Activated CD8-positive, alpha-beta memory T cell treated with anti-CD3 and anti-CD28 coated beads, Interleukin-2, amount 10 ng/mL, durations not matched to agents 7 days and 5 days (primary cell): Measurements from ENCODE around the gene DPEP1. TPM values are rescaled to one million over a fixed set of nuclear protein-coding genes. Genes with fewer than 3 reads are reported as not detected.
A peak's percentile ranks its signal among the peaks of the same experiment; 100 is the strongest.
"Not testable (repeated sequence)": the region's sequence is repeated elsewhere in the genome, so short reads cannot be mapped to it uniquely, and the experiment has no call there.

ENCODE experiments used
- ATAC-seq: fragments of 150-1000 bp; cut with Tn5 transposase; one replicate; pipeline ENCODE4 v1.10.0; 2021; ENCODE audit warnings: moderate library complexity
- CTCF ChIA-PET: fragments of 350-600 bp; sonication (Branson Sonifier 250); formaldehyde crosslinking; loops from one replicate; lab custom pipeline; 2021; ENCODE audit warnings: antibody characterized with exemption; lab: Charles Lee
- DNase-seq: peaks from one replicate; pipeline ENCODE4 v3.0.0-alpha.2; 2020
- H3K27ac Mint-ChIP-seq: one replicate; pipeline ENCODE4 v1.8.0; 2021; ENCODE audit warnings: mild to moderate bottlenecking, mixed read lengths
- H3K27me3 Mint-ChIP-seq: one replicate; pipeline ENCODE4 v1.8.0; 2021; ENCODE audit warnings: mixed read lengths
- H3K36me3 Mint-ChIP-seq: one replicate; pipeline ENCODE4 v1.8.0; 2021; ENCODE audit warnings: mild to moderate bottlenecking, mixed read lengths
- H3K4me1 Mint-ChIP-seq: one replicate; pipeline ENCODE4 v1.8.0; 2021; ENCODE audit warnings: mixed read lengths
- H3K4me3 Mint-ChIP-seq: one replicate; pipeline ENCODE4 v1.8.0; 2021; ENCODE audit warnings: mild to moderate bottlenecking, moderate library complexity, mixed read lengths
- H3K9me3 Mint-ChIP-seq: one replicate; pipeline ENCODE4 v1.8.0; 2022; ENCODE audit warnings: low read depth, mixed read lengths
- total RNA-seq, 2 experiments: library from RNA; stranded (reverse); gene quantifications; one replicate each; pipeline ENCODE4 v1.2.3, GENCODE V29; 2021

DPEP1 gene
- not detected for total RNA-seq

DNA sequence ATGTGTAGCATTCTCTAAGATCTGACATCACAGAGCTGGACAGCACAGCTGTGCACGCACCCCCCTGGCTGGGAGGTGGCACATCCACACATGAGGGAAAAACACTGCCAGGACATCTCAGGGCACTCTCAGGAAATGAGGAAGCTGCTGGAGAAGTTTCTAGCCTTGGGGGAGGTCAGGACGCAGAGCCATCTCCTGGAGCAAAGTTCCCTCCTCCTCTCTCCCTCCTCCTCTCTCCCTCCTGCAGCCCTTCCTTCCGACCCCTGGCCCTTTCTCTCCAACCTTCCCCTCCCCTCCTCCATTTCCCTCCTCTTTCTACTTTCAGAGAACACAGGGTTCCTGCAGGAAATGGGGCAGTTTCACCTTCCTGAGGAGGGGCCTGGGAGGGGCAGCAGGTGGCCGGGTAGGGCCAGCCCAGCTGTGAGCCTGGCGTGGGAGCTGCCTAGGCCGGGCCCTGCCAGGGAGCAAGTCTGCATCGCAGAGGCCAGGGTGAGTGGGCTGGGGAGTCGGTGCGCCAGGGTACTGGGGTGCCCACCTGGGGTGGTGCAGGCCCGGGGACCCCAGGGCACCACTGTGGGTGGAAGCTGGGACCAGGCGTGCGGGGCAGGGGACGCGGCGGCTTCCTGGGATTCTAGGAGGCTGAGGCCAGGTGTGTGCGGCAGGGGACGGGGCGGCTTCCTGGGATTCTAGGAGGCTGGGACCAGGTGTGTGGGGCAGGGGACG lies at the start of gene DPEP1:
DPEP1 (plus strand) TSS at position 412 of the 723 bp plus-strand sequence. CDS start 16,769 bp downstream, outside the sequence.
- Mint-ChIP-seq H3K9me3 (peaks cover 7% of the 10 kb centered on the region), H3K27me3 (peaks cover 3% of the 10 kb centered on the region), H3K36me3 (peaks cover 5% of the 10 kb centered on the region), H3K4me1 (peaks cover 9% of the 10 kb centered on the region), H3K4me3 (no peak within 1 kb of the TSS), H3K27ac (no peak within 1 kb of the TSS)
- CTCF ChIA-PET = no interaction called here
- ATAC-seq = no peak
- DNase-seq = no peak

DNA sequence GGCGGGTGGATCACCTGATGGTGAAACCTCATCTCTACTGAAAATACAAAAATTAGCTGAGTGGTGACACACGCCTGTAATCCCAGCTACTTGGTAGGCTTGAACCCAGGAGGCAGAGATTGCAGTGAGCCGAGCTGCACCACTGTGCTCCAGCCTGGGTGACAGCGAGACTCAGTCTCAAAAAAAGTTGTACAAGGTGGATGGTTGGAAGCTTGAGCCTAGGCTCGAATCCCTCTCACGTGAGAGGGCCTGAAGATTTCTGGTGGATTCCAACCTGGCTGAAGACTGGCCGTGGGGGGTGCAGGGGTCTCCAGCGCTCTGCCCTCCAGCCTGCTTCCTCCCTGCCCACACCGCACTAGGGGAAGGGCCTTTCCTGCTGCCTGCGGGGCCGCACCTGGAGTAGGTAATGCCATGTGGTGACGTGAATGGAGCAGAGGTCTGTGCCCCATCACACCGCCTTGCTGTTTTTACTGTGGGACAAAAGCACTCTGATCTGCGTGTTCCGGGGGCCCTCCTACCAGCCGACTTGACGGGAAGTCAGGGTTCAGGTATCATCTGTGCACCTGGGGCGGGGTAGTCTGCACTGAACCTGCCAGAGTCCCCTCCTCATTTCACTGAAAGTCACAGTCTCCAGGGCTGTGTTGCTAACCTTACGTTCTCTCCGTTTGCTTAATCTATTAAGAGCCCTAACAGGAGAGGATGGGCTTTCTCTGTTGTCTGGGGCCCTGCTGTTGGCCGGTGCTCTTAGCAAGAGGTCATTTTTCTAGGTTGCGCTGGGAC lies 48.8 kb upstream of the DPEP1 start:
- Mint-ChIP-seq H3K27me3 (no peaks in the 10 kb centered on the region), H3K27ac (peak overlapping the region; percentile 57), H3K4me1 (peaks cover 49% of the 10 kb centered on the region), H3K9me3 (no peaks in the 10 kb centered on the region), H3K4me3 (no peak overlapping the region), H3K36me3 (peaks cover 39% of the 10 kb centered on the region)
- ATAC-seq (no peak), DNase-seq (no peak)
- CTCF ChIA-PET = interaction anchor here (1.4 kb wide), 2 partner anchors 15 to 25 kb away, joined by 4 read pairs; no protein-coding TSS in a partner anchor

DNA sequence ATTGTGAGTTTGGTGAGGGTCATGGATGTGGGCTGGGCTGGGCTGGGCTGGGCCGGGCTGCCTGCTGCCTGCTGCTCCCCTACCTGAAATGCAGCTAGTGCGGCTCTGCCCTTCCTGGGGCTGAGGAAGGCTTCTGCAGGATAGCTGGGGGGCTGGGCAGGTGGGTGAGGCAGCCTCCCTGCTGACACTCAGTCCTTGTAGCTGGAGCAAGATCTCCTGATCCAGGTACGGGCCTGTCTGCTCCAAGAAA lies 48.3 kb upstream of the DPEP1 start:
- ATAC-seq (no peak), DNase-seq (no peak)
- Mint-ChIP-seq H3K27me3 (no peaks in the 10 kb centered on the region), H3K36me3 (peaks cover 39% of the 10 kb centered on the region), H3K4me3 (no peak overlapping the region), H3K27ac (no peak overlapping the region), H3K9me3 (no peaks in the 10 kb centered on the region), H3K4me1 (peaks cover 47% of the 10 kb centered on the region)
- CTCF ChIA-PET = interaction anchor here (1.4 to 1.5 kb wide), 3 partner anchors 16 to 24 kb away, joined by 3 to 4 read pairs (median 4); no protein-coding TSS in a partner anchor

DNA sequence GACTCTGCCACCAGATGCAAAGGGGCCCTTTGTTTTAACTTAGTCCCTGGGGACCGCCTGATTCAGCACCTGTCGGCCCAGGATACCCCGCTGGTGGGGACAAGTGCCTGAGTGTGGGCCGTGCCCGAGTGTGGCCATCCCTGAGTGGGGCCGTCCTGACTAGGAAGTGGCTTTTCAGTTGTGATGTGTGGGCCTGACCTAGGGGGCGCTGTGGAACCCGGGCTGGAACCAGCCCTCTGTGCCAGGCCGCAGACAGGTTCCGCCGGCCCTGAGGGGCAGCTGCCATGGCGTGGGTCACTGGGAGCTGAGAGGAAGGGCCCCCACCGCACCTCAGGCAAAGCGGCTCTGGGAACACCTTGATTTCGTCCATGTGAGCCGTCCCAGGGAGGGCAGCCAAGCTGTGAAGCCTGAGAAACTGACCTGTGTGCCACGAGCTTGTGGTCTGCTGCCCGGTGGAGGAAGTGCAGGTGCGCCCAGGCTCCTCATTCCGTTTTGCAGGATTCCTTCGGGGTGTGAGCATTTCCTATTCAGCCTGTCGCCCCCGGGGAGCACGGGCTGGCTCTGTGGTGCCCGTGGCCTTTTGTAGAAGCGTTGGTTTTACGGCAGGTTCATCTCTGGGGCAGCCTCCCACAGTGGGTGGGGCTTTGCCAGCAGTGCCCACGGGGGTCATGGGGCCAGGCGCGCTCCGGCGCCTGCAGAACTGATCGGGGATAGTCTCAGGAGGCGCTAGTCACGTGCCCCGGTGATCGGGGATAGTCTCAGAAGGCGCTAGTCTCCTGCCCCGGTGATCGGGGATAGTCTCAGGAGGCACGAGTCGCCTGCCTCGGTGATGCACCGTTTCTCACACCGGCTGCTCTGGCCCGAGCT lies 47.7 kb upstream of the DPEP1 start:
- ATAC-seq (peak; percentile 55), DNase-seq (peak; percentile 68)
- H3K9me3 Mint-ChIP-seq = no peaks in the 10 kb centered on the region
- CTCF ChIA-PET = interaction anchor here (0.6 to 1.5 kb wide), 5 partner anchors 16 to 134 kb away, joined by 3 to 4 read pairs (median 4); no protein-coding TSS in a partner anchor
- no peaks in the 10 kb centered on the region for H3K27me3 Mint-ChIP-seq
- H3K4me3 Mint-ChIP-seq = peak overlapping the region; percentile 26
- H3K4me1 Mint-ChIP-seq = peaks cover 47% of the 10 kb centered on the region
- peaks cover 39% of the 10 kb centered on the region for H3K36me3 Mint-ChIP-seq
- no peak overlapping the region for H3K27ac Mint-ChIP-seq

DNA sequence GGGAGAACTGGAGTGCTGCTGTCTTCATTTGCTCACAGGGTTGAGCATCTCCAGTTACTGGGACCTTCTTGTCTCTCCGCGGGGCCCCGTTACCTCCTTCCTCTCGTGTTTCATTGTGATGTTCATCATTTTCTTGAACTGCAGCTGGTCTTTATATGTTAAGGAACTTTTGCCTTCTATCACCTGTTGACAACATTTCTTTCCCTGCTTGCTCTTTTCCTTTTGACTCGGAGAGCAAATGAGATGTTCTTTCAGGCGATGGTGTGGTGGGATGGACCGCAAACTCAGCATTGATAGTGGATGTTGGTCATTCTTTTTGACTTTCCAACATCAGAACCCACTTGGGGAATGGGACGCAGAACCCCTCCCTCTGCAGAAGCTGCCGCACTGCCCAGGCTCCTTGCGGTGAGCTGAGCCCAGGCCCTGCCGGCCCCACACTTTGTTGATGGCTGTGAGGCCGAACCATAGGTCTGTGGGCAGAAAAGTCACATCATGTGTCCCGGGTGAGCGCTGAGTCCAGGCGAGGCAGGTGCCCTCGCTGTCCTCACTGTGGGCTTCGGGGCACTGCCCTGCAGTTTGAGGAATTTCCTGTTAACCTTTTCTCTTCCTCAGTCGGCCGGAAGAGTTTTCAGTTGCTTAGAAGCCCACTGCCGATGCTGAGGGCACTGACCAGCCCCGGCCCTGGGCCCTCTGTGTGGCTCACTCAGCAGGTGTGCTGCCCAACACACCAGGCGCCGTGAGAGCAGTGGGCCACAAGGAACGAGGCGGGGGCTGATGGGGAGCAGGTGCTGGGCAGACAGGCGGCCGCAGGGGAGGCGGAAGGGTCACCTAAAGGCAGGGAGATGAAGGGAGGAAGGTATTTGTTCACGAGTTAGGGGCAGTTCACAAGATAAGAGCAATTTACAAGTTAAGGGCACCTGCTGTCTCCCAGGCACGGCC lies 45.5 kb upstream of the DPEP1 start:
- H3K9me3 Mint-ChIP-seq = no peaks in the 10 kb centered on the region
- CTCF ChIA-PET = no interaction called here
- DNase-seq (no peak), ATAC-seq (no peak)
- H3K4me3 Mint-ChIP-seq = no peak overlapping the region
- H3K27me3 Mint-ChIP-seq = peaks cover 7% of the 10 kb centered on the region
- H3K36me3 Mint-ChIP-seq = peaks cover 21% of the 10 kb centered on the region
- H3K4me1 Mint-ChIP-seq = peaks cover 34% of the 10 kb centered on the region
- H3K27ac Mint-ChIP-seq = no peak overlapping the region

DNA sequence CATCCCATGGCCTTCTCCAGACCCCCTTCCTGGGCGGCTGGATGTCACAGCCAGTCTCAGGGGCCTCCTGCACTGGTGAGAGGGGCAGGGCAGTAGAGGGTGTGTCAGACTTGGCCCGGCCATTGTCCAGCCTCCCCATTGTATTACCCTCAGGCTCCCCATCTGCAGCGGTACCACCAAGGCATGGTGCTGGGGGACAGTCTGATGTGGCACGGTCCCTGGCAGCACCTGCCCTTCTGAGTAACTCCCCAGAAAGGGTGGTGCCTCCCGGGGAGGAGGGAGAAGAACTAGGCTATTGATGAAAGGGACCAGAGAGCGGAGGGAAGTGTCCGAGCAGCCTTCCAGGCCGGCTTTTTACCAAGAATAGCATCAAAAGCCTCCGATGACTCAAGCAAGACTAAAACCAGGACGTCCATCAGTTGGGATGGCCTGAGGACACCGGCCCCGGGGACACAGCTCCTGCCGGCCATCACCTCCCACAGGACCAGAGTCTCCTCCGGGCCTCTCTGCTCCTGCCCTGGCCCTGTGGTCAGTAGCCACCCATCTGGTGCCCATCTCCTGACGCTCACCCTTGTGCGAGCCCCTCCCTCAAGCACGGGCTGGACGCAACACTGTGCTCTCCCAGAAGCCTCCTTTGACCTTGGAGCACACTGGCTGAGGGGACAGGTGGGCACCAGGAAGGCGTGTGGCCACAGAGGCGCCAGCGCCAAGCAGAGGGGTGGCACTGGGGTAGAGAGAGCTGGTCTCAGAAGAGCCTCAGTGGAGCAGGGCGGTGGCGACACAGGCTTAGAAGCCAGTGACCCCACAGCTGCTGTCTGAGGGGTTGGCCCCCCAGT lies 43.7 kb upstream of the DPEP1 start:
- H3K4me3 Mint-ChIP-seq = no peak overlapping the region
- H3K27ac Mint-ChIP-seq = no peak overlapping the region
- ATAC-seq (no peak), DNase-seq (no peak)
- H3K27me3 Mint-ChIP-seq = peaks cover 19% of the 10 kb centered on the region
- peaks cover 4% of the 10 kb centered on the region for H3K36me3 Mint-ChIP-seq
- no peaks in the 10 kb centered on the region for H3K9me3 Mint-ChIP-seq
- H3K4me1 Mint-ChIP-seq = peaks cover 16% of the 10 kb centered on the region
- CTCF ChIA-PET = no interaction called here

DNA sequence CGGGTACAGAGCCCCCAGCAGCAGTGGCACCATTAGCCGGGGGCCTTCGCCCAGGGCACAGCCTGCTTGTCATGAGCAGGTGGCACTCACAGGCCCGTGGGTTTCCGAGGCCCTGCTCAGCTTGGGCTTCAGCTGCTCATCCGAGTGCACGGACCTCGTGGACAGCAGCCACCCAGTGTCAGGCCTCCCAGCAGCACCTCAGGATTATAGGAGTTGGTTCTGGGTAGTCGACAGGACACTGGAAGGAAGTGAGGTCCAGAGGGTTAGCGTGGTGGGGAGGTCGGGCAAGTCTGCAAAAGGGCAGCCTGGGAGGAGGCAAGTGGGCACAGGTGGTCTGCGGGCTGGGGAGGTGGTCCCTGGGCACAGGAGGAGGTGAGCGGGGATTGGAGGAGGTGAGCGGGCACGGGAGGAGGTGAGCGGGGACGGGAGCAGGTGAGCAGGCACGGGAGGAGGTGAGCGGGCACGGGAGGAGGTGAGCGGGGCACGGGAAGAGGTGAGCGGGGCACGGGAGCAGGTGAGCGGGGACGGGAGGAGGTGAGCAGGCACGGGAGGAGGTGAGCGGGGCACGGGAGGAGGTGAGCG lies 43.0 kb upstream of the DPEP1 start:
- Mint-ChIP-seq H3K27ac (no peak overlapping the region), H3K36me3 (no peaks in the 10 kb centered on the region), H3K9me3 (no peaks in the 10 kb centered on the region), H3K27me3 (peaks cover 19% of the 10 kb centered on the region), H3K4me3 (no peak overlapping the region), H3K4me1 (peaks cover 9% of the 10 kb centered on the region)
- ATAC-seq (no peak), DNase-seq (no peak)
- CTCF ChIA-PET = no interaction called here

DNA sequence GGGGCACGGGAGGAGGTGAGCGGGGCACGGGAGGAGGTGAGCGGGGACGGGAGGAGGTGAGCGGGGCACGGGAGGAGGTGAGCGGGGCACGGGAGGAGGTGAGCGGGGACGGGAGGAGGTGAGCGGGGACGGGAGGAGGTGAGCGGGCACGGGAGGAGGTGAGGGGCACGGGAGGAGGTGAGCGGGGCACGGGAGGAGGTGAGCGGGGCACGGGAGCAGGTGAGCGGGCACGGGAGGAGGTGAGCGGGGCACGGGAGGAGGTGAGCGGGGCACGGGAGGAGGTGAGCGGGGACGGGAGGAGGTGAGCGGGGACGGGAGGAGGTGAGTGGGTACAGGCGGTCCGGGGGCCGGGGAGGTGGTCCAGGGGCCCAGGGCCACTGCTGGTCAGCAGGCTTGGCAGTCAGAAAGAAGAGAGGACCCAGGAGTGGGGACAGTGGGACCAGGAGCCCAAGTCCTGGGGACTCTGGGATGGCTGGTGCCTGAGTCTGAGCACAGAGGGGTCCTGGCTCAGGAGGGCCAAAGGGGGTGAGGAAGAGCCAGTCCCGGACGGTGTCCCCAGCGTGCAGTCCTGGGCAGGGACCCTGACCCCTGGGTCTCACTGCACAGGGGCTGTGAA lies 42.4 kb upstream of the DPEP1 start:
- H3K36me3 Mint-ChIP-seq, ATAC-seq, H3K4me3 Mint-ChIP-seq, CTCF ChIA-PET, DNase-seq, H3K9me3 Mint-ChIP-seq, H3K27ac Mint-ChIP-seq, H3K4me1 Mint-ChIP-seq: not testable (repeated sequence)
- peaks cover 19% of the 10 kb centered on the region for H3K27me3 Mint-ChIP-seq

DNA sequence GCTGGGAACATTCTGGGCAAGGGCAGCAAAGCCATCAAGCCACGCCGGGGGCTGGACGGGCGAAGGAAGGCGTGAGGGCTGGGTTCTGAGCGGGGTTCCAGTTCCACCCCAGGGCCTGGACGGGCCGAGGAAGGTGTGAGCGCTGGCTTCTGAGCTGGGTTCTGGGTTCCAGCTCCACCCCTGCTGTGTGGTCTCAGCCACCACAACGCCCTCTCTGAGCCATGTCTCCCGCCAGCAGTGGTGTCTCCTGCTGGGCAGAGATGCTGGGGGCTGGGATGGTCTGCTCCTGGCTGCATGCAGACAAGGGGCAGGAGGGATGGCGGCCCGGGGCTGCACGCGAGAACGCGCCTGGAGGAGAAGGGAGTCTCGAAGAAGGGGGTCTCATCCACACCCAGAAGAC lies 41.8 kb upstream of the DPEP1 start:
- Mint-ChIP-seq H3K9me3 (no peaks in the 10 kb centered on the region), H3K36me3 (no peaks in the 10 kb centered on the region), H3K4me1 (no peaks in the 10 kb centered on the region), H3K27ac (no peak overlapping the region), H3K27me3 (peaks cover 19% of the 10 kb centered on the region), H3K4me3 (no peak overlapping the region)
- no peak for DNase-seq
- no peak for ATAC-seq
- CTCF ChIA-PET = no interaction called here

DNA sequence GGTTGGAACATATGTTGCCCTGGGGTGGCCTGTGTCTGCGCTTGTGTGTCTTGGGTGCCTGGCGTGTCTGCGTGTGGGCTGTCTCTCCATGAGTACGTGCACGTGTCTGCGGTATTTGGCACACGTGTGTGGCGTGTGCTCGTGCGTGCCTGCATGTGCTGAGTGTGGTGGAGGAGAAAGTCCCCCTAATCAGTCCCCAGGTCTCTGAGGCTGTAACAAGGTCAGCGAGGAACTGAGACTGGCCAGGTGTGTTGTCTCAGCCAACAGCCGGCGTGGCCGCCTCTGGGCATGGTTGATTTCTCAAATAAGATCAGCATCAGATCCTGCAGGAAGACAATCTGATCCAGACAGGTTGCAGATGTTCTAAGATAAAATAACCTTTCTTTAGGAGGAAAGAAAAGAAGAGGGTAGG lies 41.4 kb upstream of the DPEP1 start:
- H3K9me3 Mint-ChIP-seq = no peaks in the 10 kb centered on the region
- ATAC-seq (no peak), DNase-seq (no peak)
- no peak overlapping the region for H3K4me3 Mint-ChIP-seq
- CTCF ChIA-PET = no interaction called here
- H3K4me1 Mint-ChIP-seq = no peaks in the 10 kb centered on the region
- H3K36me3 Mint-ChIP-seq = no peaks in the 10 kb centered on the region
- H3K27ac Mint-ChIP-seq = no peak overlapping the region
- H3K27me3 Mint-ChIP-seq = peaks cover 21% of the 10 kb centered on the region

DNA sequence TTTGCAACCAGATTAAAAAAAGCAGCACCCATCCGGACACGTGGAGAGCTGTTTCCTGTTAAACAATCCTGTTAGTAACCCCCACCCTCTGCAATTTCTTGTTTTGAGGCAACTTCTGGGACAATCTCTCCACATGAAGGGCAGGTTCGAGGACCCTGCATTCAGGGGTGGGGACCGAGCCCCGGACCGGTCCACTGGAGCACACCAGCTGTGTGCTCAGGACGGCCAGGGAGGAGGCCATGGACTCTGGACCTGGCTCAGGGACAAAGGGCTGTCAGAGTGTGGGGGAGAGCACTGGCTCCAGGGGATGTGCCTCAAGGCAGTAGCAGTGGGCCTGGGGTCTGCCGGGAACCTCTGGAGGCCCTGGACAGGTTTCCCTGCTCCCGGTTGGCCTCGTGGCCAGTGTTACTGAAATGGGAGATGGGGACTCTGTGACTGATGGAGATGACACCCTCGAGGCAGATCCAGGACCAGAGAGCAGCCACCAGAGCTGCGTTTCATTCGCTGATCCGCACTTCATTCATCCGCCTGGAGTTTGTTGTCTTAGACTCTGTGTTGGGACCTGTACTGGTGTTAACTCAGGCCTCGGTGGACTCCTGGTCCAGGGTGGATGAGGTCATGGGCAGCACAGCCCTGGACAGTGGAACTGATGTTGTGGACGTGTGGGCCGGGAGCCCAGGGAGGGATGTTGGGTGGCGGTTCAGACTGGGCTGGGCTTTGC lies 40.8 kb upstream of the DPEP1 start:
- Mint-ChIP-seq H3K4me3 (no peak overlapping the region), H3K27ac (no peak overlapping the region), H3K36me3 (no peaks in the 10 kb centered on the region), H3K9me3 (no peaks in the 10 kb centered on the region), H3K27me3 (peaks cover 27% of the 10 kb centered on the region), H3K4me1 (no peaks in the 10 kb centered on the region)
- CTCF ChIA-PET = no interaction called here
- ATAC-seq (no peak), DNase-seq (no peak)
